Central memory CD8-positive, alpha-beta T cell (primary cell): ENCODE measurements around the gene SNED1.

ENCODE experiments used
- ATAC-seq: fragments of 150-1000 bp; cut with Tn5 transposase; replicated peaks from 2 replicates; pipeline ENCODE4 v1.10.0; 2022; ENCODE audit warnings: mild to moderate bottlenecking, moderate FRiP score, moderate number of reproducible peaks; ENCODE audit not compliant: poor library complexity, severe bottlenecking; ENCODE audit errors: extremely low read depth
- DNase-seq, 2 donors: peaks; one replicate each; pipeline ENCODE4 v3.0.0; 2021; ENCODE audit warnings: low spot score in 2 of 2
- H3K27ac Mint-ChIP-seq: one replicate; pipeline ENCODE4 v1.8.0; 2022; ENCODE audit warnings: low read depth, mild to moderate bottlenecking, moderate library complexity, mixed read lengths
- H3K27me3 Mint-ChIP-seq: one replicate; pipeline ENCODE4 v1.8.0; 2022; ENCODE audit warnings: mixed read lengths
- H3K36me3 Mint-ChIP-seq: one replicate; pipeline ENCODE4 v1.8.0; 2022; ENCODE audit warnings: mild to moderate bottlenecking, moderate library complexity, mixed read lengths; ENCODE audit not compliant: insufficient read depth
- H3K4me1 Mint-ChIP-seq: one replicate; pipeline ENCODE4 v1.8.0; 2022; ENCODE audit warnings: mixed read lengths
- H3K4me3 Mint-ChIP-seq: one replicate; pipeline ENCODE4 v1.8.0; 2022; ENCODE audit warnings: mild to moderate bottlenecking, moderate library complexity, mixed read lengths
- H3K9me3 Mint-ChIP-seq: one replicate; pipeline ENCODE4 v1.8.0; 2022; ENCODE audit warnings: mixed read lengths

The SNED1 gene

GRCh38 chr2:241040081-241040803 lies 41.8 kb downstream of the SNED1 start:
- peaks cover 8% of the 10 kb centered on the region for H3K36me3 Mint-ChIP-seq
- no peak overlapping the region for H3K4me3 Mint-ChIP-seq
- no peak overlapping the region for H3K27ac Mint-ChIP-seq
- H3K9me3 Mint-ChIP-seq, result no peaks in the 10 kb centered on the region
- no peak for DNase-seq
- peaks cover 5% of the 10 kb centered on the region for H3K4me1 Mint-ChIP-seq
- no peak for ATAC-seq
- no peaks in the 10 kb centered on the region for H3K27me3 Mint-ChIP-seq

- peak; percentile 45 for ATAC-seq
- H3K27me3 Mint-ChIP-seq, result no peaks in the 10 kb centered on the region
- DNase-seq, result no peak
- H3K9me3 Mint-ChIP-seq, result no peaks in the 10 kb centered on the region
- peaks cover 5% of the 10 kb centered on the region for H3K4me1 Mint-ChIP-seq
- peaks cover 3% of the 10 kb centered on the region for H3K36me3 Mint-ChIP-seq
- no peak overlapping the region for H3K27ac Mint-ChIP-seq
- no peak overlapping the region for H3K4me3 Mint-ChIP-seq
Measured at GRCh38 chr2:241041589-241042158, 43.3 kb downstream of the SNED1 start.

- Mint-ChIP-seq H3K4me1 (no peaks in the 10 kb centered on the region), H3K27ac (no peak overlapping the region), H3K27me3 (no peaks in the 10 kb centered on the region), H3K4me3 (no peak overlapping the region), H3K36me3 (peaks cover 3% of the 10 kb centered on the region), H3K9me3 (no peaks in the 10 kb centered on the region)
- ATAC-seq, result no peak
- DNase-seq, result no peak
Measured at GRCh38 chr2:241043581-241043980, 45.2 kb downstream of the SNED1 start.

GRCh38 chr2:241047253-241048010 lies 49.0 kb downstream of the SNED1 start:
- ATAC-seq, result no peak
- no peak for DNase-seq
- H3K4me1 Mint-ChIP-seq, result no peaks in the 10 kb centered on the region
- peaks cover 7% of the 10 kb centered on the region for H3K36me3 Mint-ChIP-seq
- H3K27ac Mint-ChIP-seq, result no peak overlapping the region
- no peak overlapping the region for H3K4me3 Mint-ChIP-seq
- no peaks in the 10 kb centered on the region for H3K9me3 Mint-ChIP-seq
- H3K27me3 Mint-ChIP-seq, result no peaks in the 10 kb centered on the region

- Mint-ChIP-seq H3K9me3 (no peaks in the 10 kb centered on the region), H3K4me3 (no peak overlapping the region), H3K27me3 (no peaks in the 10 kb centered on the region), H3K27ac (no peak overlapping the region), H3K36me3 (peaks cover 7% of the 10 kb centered on the region), H3K4me1 (no peaks in the 10 kb centered on the region)
- ATAC-seq (no peak), DNase-seq (no peak)
Measured at GRCh38 chr2:241048149-241048948, 49.9 kb downstream of the SNED1 start.

GRCh38 chr2:241048949-241049343 lies 50.5 kb downstream of the SNED1 start:
- H3K9me3 Mint-ChIP-seq, result no peaks in the 10 kb centered on the region
- peaks cover 7% of the 10 kb centered on the region for H3K36me3 Mint-ChIP-seq
- H3K4me1 Mint-ChIP-seq, result no peaks in the 10 kb centered on the region
- no peaks in the 10 kb centered on the region for H3K27me3 Mint-ChIP-seq
- ATAC-seq, result no peak
- no peak overlapping the region for H3K27ac Mint-ChIP-seq
- DNase-seq, result peak in 1 of 2 donors; percentile 9
- H3K4me3 Mint-ChIP-seq, result no peak overlapping the region

GRCh38 chr2:241049739-241050623 lies 51.6 kb downstream of the SNED1 start:
- Mint-ChIP-seq H3K36me3 (peaks cover 7% of the 10 kb centered on the region), H3K4me3 (no peak overlapping the region), H3K27ac (no peak overlapping the region), H3K4me1 (no peaks in the 10 kb centered on the region), H3K9me3 (no peaks in the 10 kb centered on the region), H3K27me3 (no peaks in the 10 kb centered on the region)
- ATAC-seq (no peak), DNase-seq (no peak)

GRCh38 chr2:241050624-241051577 lies 52.5 kb downstream of the SNED1 start:
- no peaks in the 10 kb centered on the region for H3K9me3 Mint-ChIP-seq
- ATAC-seq, result no peak
- no peaks in the 10 kb centered on the region for H3K4me1 Mint-ChIP-seq
- no peak for DNase-seq
- H3K4me3 Mint-ChIP-seq, result no peak overlapping the region
- H3K36me3 Mint-ChIP-seq, result peaks cover 4% of the 10 kb centered on the region
- no peaks in the 10 kb centered on the region for H3K27me3 Mint-ChIP-seq
- H3K27ac Mint-ChIP-seq, result no peak overlapping the region

- no peak overlapping the region for H3K27ac Mint-ChIP-seq
Measured at GRCh38 chr2:241051578-241052487, 53.4 kb downstream of the SNED1 start.

GRCh38 chr2:241052677-241053360 lies 54.4 kb downstream of the SNED1 start:
- ATAC-seq, result no peak

More at GRCh38 chr2:241051578-241052487, 53.4 kb downstream of the SNED1 start:
- Mint-ChIP-seq H3K4me3 (no peak overlapping the region), H3K36me3 (peaks cover 4% of the 10 kb centered on the region), H3K9me3 (no peaks in the 10 kb centered on the region), H3K27me3 (no peaks in the 10 kb centered on the region), H3K4me1 (no peaks in the 10 kb centered on the region)
- ATAC-seq (no peak), DNase-seq (peak in 1 of 2 donors; percentile 7)

More at GRCh38 chr2:241052677-241053360, 54.4 kb downstream of the SNED1 start:
- H3K4me3 Mint-ChIP-seq, result no peak overlapping the region
- DNase-seq, result peak; percentile 8 to 10
- H3K4me1 Mint-ChIP-seq, result peaks cover 3% of the 10 kb centered on the region
- H3K9me3 Mint-ChIP-seq, result no peaks in the 10 kb centered on the region
- H3K27ac Mint-ChIP-seq, result no peak overlapping the region
- H3K27me3 Mint-ChIP-seq, result no peaks in the 10 kb centered on the region
- peaks cover 4% of the 10 kb centered on the region for H3K36me3 Mint-ChIP-seq
